Testis (tissue), 2 donors: ENCODE results near the gene ATG4B.

Source experiments
- CTCF ChIP-seq, 3 experiments: fragments of 450-650 bp in 2 of 3; fragments of 200-600 bp in 1 of 3; sonication (generic) in 1 of 3; IDR thresholded peaks; one replicate each; pipeline ENCODE4 v1.5.1; 2016 to 2019; ENCODE audit warnings: antibody characterized with exemption in 3 of 3, mild to moderate bottlenecking in 2 of 3, moderate library complexity in 1 of 3
- POLR2A ChIP-seq: fragments of 450-650 bp; IDR thresholded peaks from one replicate; pipeline ENCODE4 v1.6.1; 2017; ENCODE audit warnings: antibody characterized with exemption, mild to moderate bottlenecking, moderate library complexity

GRCh38 chr2:241668354-241668753, 30.9 kb downstream of the ATG4B start:
- TF ChIP-seq CTCF (IDR thresholded peaks at IDR 0.05), result no peak
- no peak for TF ChIP-seq POLR2A
